HG02610 (cell line): ENCODE results near the gene ADGRE2.
A peak's percentile ranks its signal among the peaks of the same experiment; 100 is the strongest.
"Not testable (repeated sequence)": the region's sequence is repeated elsewhere in the genome, so short reads cannot be mapped to it uniquely, and the experiment has no call there.

ENCODE experiments used
- ATAC-seq: cut with Tn5 transposase; IDR thresholded peaks from one replicate; pipeline ENCODE4 v1.9.1; 2021; ENCODE audit warnings: mild to moderate bottlenecking, moderate library complexity; ENCODE audit not compliant: unreplicated experiment

Gene ADGRE2

DNA sequence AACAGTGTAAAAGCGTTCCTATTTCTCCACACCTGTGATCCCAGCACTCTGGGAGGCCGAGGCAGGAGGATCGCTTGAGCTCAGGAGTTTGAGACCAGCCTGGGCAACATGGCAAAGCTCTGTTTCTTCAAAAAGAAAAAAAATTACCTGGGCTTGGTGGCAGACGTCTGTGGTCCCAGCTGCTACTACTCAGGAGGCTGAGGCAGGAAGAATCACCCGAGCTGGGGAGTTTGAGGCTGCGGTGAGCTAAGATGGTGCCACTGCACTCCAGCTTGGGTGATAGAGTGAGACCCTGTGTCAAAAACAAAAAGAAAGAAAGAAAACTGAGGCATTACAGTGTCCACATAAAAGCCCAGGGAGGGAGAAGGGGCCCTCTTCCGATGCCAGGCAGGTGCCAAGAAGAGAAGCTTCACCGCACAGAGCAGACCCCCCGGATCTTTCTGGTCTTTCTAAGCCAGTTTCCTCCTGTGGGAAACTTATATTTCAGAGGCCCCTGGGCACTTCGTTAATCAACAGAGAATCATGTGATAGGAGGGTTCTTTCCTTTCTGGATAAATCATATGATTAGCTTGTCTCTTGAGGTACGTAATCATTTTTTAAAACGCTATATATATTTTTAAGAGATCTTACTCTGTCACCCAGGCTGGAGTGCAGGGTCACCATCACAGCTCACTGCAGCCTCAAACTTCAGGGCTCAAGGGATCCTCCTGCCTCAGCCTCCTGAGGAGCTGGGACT is at the start of gene ADGRE2:
ADGRE2 (minus strand) TSS at position 451 of the 736 bp plus-strand sequence. CDS start 1,804 bp downstream, outside the sequence.
- ATAC-seq = not testable (repeated sequence)

- ATAC-seq = no peak
These were observed 47.6 kb upstream of the ADGRE2 start for GRCh38 chr19:14826006-14826405.

DNA sequence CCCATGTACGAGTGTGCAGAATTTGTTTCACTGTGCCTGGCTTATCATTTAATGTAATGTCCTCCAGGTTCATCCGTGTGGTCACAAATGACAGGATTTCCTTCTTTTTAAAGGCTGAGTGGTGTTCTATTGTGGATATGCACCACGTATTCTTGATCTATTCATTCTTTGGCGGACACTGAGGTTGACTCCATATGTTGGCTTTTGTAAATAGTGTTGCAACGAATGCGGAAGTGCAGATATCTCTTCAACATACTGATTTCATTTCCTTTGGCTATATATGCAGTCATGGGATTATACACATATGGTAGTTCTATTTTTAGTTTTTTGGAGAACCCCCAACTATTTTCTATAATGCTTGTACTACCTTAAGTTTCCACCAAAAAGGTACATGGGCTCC is 43.6 kb upstream of the ADGRE2 start:
- no peak for ATAC-seq

DNA sequence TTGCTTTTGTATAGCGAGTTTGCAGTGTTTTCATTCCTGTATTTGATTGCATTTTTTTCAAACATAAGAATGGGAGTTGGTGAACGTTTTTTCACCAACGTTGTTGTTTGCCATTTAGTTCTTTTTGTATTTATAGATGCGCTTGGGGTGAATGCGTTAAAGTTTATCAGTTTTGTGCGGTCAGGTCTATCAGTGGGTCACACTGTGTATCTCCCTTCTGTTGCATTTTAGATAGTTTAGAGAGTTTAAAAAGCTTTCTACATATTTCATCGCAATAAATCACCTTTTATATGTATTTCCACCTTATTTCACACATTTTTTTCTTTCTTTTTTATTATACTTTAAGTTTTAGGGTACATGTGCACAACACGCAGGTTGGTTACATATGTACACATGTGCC is 40.2 kb upstream of the ADGRE2 start:
- ATAC-seq = no peak

DNA sequence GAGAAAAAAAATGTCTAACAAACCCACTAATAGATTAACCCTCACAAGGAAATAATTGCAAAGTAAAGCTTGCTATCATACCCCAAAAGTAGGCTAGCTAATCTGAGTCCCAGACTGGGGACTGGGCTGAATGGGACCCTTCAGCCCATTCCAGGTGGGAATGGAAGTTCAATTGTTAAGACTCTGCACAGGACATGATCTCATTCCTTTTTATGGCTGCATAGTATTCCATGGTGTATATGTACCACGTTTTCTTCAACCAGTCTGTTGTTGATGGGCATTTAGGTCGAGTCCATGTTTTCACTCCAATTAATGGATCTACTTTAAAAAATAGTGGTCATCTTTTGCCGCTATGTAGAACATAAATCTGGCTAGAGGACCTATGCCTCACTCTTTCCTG is 38.7 kb upstream of the ADGRE2 start:
- no peak for ATAC-seq

DNA sequence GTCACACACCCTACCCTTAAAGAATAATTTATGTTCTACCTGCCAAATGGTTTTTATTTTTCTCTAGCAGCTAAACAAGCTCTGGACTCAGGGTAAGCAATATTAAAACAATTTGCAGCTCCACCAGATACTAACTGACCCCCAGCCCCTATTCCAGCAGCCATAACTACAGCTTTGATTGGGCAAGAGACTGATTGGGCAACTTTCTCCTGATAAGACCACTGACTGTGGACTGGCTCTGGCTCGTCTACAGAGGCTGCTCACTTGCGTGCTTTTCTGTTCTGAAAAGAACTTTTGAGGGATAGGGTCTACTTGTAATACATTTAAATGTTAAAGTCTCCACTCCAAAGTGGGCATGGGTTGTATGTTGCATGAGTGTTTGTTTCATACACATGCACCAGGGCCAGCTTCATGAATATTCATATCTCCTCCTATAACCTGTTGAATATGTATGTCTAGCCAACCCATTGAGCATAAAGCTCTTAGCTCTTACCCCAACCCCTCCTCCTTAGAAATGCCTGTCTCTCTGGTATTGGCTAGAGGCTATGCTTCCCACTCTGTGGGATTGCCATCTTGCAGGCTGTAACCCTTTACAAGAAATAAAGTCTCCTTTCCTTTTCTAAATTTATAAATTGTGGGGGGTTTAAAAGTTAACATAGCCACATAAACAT is 36.8 kb upstream of the ADGRE2 start:
- ATAC-seq = no peak

DNA sequence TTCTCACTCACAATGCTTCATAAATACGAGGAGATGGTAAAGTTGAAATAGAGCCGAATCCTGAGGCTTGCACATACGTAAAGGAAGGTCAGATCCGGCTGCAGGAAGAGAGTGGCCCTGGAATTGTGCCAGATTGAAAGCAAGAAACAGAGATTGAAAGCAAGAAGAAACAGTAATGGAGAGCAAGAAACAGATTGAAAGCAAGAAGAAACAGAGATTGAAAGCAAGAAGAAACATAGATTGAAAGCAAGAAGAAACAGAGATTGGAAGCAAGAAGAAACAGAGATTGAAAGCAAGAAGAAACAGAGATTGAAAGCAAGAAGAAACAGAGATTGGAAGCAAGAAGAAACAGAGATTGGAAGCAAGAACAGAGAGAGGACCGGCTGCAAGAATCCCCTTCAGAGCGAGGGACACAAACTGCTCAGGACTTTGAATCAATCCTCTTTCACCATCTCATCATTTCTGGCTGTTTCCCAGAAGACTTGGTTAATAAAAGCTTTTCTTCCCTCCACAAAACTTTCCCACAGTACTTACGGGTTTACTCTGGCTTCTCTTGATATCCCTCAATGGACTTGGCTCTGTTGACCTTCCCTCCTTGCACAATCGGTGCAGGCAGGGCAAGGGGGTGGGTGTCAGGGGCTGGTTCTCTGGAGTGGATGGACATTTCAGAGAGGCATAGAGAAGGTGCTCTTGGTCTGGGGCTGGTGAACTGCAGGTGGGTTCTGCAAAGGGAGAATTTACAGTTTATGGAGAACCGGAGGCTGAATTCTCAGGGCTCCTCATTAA is 31.1 kb upstream of the ADGRE2 start:
- ATAC-seq = no peak

DNA sequence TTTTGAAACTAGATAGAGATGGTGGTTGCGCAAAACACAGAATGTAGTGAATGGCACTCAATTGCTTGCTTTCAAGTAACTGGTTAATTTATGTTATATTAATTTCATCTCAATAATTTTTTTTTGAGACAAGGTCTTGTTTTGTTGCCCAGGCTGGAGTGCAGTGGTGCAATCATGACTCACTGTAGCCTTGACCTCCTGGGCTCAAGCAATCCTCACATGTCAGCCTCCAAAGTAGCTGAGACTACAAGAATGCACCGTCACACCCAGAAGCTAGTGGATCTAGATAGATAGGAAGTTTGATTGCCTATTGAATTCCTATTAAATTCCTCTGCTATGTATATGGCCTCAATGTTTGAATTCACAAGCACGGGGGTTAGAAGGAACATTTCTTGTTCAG is 26.4 kb upstream of the ADGRE2 start:
- ATAC-seq = no peak

GRCh38 chr19:14798760-14799159 is 20.4 kb upstream of the ADGRE2 start:
- ATAC-seq = no peak

DNA sequence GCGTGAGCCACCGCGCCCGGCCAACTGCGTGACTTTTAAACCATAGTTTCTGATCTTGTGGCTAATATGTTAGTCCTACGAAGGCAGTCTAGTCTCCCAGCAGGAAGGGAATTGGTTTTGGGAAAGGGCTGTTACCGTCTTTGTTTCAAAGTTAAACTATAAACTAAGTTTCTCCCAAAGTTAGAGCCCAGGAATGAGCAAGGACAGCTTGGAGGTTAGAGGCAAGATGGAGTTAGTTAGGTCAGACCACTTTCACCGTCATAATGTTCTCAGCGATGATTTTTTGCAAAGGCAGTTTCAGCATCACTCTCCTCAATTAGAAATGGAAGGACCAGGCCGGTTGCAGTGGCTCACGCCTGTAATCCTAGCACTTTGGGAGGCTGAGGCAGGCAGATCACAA is 17.7 kb upstream of the ADGRE2 start:
- no peak for ATAC-seq

DNA sequence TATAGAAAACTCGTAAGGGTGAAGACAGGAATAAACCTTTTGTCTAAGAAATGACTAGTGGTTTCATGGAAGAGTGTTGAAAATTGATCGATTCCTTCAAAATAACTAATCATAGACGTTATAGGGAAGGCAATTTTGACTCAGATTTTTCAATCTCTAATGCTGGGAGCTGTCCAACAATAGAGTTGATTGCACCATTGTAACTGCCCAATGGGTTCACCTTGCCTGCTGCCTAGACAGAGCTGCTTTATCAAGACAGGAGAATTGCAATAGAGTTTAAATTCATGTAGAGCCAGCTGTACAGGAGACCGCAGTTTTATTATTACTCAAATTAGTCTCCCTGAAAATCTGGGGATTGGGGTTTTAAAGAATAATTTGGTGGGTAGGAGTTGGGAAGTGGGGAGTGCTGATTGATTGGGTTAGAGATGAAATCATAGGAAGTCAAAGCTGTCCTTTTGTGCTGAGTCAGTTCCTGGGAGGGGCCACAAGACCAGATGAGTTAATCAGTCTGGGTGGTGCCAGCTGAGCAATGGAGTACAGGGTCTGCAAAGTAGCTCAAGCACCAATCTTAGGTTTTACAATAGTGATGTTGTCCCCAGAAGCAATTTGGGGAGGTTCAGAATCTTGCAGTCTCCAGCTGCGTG is 16.8 kb upstream of the ADGRE2 start:
- no peak for ATAC-seq

- not testable (repeated sequence) for ATAC-seq
These were observed 13.9 kb upstream of the ADGRE2 start for GRCh38 chr19:14792250-14792649.

DNA sequence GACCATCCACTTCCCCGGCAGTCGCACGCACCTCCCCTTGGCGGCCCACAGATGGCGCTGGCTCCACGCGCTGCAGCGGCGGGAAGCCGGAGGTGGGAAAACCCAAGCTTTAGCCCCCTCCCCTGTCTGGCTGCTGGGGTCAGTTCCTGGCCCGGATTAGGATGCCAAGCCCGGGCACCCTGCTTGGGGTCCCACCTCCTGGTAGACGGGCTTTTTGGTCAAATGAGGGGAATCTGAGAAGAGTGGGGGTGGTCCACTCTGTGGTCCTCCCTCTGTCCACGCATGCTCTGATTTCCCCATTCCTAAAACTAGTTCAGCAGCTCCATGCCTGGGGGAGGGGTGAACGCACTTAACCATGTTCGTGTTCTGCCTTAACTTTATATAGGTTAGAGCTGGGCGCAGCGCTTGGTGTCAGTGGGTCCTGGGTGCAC is 8.1 kb upstream of the ADGRE2 start:
- no peak for ATAC-seq

DNA sequence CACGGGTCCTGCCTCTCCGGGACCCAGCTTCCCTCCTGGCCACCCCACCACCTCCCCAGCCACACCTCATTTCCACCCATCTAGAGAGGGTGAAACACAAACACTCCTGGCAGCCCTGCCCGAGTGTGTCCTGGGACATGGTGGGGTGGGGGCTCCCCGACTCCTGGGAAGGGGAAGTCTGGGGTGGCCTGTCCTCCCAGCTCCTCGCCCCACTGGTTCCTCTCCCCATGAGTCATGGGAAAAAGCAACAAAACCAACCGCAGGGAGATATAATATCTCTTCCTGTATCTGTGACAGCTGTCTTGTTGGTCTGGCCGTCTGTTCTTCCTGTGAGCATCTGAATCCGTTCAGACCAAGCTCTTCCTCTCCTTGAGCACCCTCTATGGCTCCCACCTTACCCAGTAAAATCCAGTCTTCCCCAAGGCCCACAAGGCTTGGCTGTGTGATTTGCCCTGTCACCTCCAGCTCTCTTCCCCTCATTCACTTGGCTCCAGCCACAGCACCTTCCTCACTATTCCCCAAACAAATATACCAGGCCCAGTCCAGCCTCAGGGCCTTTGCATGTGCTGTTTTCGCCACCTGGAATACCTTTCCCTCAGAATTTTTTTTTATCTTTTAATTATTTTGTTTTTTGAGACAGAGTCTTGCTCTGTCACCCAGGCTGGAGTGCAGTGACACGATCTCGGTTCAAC is 6.9 kb upstream of the ADGRE2 start:
- peak; percentile 42 for ATAC-seq

DNA sequence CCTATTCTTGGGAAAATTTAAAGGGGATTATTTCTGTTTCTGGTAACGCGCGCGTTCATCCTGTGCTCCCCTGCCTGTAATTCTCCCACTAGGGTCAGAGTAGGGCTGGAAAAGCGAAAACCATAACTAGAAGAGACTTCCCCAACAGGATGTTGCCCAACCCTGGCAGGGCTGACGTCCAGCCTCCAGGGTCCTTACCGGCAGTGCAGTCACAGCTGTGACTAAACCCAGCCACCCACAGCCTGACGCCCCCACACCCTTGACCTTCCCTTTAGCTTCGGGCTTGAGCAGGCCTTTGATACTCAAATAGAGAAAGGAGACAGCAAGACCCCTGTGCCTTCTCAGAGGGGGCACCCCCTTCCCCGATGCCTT is 6.4 kb upstream of the ADGRE2 start:
- ATAC-seq = peak; percentile 76

DNA sequence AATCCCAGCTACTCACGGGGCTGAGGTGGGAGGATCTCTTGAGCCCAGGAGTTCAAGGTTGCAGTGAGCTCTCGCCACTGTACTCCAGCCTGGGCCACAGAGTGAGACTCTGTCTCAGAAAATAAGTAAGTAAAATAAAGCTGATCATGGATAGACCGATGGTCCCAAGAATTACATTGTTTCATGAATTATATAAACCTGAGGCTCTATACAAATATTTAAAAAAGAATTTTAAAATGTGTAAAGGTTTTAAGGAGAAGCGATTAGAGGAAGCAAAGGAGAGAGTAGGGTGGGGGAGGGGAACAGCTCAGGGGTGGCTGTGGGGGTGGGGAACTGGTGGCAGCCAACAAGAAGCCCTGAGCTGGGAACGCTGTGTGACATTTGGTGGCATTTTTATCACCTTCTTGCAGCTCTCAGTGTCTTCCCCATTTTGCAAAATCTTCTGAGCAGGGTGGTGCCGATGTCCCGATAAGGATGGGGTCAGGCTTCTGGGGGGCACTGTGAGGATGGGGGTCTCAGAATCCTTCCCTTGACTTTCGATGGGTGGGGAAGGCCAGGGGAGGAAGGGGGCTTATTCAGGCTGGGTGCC is 5.1 kb upstream of the ADGRE2 start:
- not testable (repeated sequence) for ATAC-seq

DNA sequence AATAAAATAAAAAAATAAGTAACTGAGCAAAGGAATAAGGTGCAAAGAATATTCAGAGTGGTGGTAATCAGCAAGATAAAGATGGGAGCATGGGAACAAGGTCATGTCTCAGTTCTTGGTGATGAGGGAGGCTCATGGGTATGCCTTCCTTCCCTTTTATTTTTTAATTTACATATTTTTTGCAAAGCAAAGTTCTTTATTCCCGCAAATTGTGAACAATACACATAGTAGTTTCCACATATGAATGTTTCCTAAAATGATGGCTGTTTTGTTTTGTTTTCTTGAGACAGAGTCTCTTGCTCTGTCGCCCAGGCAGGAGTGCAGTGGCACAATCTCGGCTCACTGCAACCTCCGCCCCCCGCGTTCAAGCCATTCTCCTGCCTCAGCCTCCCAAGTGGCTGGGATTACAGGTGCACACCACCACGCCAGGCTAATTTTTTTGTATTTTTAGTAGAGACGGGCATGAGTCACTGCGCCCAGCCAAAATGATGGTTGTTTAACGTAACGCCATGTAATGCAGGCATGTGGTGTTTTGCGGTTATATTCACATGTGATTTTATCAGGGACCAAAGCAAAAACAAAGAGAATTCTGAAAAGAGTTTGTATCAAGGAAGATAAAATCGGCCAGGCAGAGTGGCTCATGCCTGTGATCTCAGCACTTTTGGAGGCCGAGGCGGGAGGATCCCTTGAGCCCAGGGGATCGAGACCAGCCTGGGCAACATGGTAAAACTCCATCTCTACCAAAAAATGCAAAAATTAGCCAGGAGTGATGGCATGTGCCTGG is 4.5 kb upstream of the ADGRE2 start:
- ATAC-seq = no peak

- not testable (repeated sequence) for ATAC-seq
These were observed 3.6 kb upstream of the ADGRE2 start for GRCh38 chr19:14781713-14782536.
